ENCODE measurements around the gene GIGYF2. TPM values are rescaled to one million over a fixed set of nuclear protein-coding genes. Genes with fewer than 3 reads are reported as not detected.

The GIGYF2 gene
- total and polyA plus RNA-seq, 2 of the 13 experiments (the other 11 are each of a cell fraction or from before 2014, with no cell fraction given) = 44.9 to 73.5 TPM

DNA sequence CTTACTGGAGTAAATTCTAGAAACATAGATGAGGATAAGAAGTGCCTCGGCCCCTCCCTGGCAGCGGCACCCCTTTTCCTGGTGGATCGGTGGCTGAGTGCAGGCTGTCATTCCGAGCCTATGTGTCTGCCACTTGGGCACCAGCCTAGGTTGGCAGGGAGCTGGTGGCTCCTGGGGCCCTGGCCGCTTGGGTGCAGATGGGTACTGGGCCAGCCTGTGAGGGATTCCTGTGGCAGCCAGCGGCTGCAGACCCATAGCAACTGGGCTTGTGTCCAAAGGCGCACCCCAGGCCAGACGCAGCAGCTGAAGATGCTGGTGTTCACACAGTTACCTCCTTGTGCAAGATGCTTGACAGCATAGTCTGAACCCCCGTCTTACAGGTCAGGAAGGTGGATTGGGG, 175.7 kb downstream of the GIGYF2 start (continued):
- TF ChIP-seq ZNF326 (CRISPR knock-in tag; IDR thresholded peaks at IDR 0.05; ENCODE audit: borderline replicate concordance) (peak; percentile 11; the same call in 1 of the 2 replicates), RFX5 (IDR thresholded peaks at IDR 0.05; ENCODE audit: low read depth, low read length) (no peak), ZNF816 (CRISPR knock-in tag; IDR thresholded peaks at IDR 0.05; ENCODE audit: borderline replicate concordance) (0 out of 2 replicates have a peak, but pooled peaks have one; percentile 34), ZNF496 (CRISPR knock-in tag; IDR thresholded peaks at IDR 0.05; ENCODE audit: insufficient replicate concordance) (no peak), ISL2 (CRISPR knock-in tag; IDR thresholded peaks at IDR 0.05) (no peak), FOXA3 (CRISPR knock-in tag; IDR thresholded peaks at IDR 0.05) (no peak), YEATS4 (CRISPR knock-in tag; IDR thresholded peaks at IDR 0.05; ENCODE audit: borderline replicate concordance) (no peak), POLR2AphosphoS2 (IDR thresholded peaks at IDR 0.05; ENCODE audit: low read depth, low read length) (no peak), SAFB2 (CRISPR knock-in tag; IDR thresholded peaks at IDR 0.05; ENCODE audit: borderline replicate concordance, low read depth) (0 out of 2 replicates have a peak, but pooled peaks have one; percentile 15), ZNF891 (CRISPR knock-in tag; IDR thresholded peaks at IDR 0.05) (no peak), NBN (conservative IDR thresholded peaks at IDR 0.05) (no peak), ZNF7 (CRISPR knock-in tag; IDR thresholded peaks at IDR 0.05) (no peak), SMAD3 (CRISPR knock-in tag; IDR thresholded peaks at IDR 0.05) (no peak), PCBP1 (IDR thresholded peaks at IDR 0.05; ENCODE audit: borderline replicate concordance, low read depth, low read length) (no peak), SETDB1 (CRISPR knock-in tag; IDR thresholded peaks at IDR 0.05; ENCODE audit: borderline replicate concordance) (no peak), NFE2L1 (CRISPR knock-in tag; IDR thresholded peaks at IDR 0.05; ENCODE audit: borderline replicate concordance) (no peak), ZNF124 (CRISPR knock-in tag; IDR thresholded peaks at IDR 0.05) (no peak), ZNF484 (CRISPR knock-in tag; IDR thresholded peaks at IDR 0.05; ENCODE audit: borderline replicate concordance, low read depth) (0 out of 2 replicates have a peak, but pooled peaks have one; percentile 24), ZNF383 (CRISPR knock-in tag; IDR thresholded peaks at IDR 0.05; ENCODE audit: borderline replicate concordance) (no peak), ZNF768 (CRISPR knock-in tag; IDR thresholded peaks at IDR 0.05) (peak; percentile 3; the same call in 1 of the 2 replicates), XRCC5 (optimal IDR thresholded peaks at IDR 0.05; ENCODE audit: low read length) (no peak), DMAP1 (CRISPR knock-in tag; IDR thresholded peaks at IDR 0.05) (no peak)
- TF ChIP-seq, protein P1, sequence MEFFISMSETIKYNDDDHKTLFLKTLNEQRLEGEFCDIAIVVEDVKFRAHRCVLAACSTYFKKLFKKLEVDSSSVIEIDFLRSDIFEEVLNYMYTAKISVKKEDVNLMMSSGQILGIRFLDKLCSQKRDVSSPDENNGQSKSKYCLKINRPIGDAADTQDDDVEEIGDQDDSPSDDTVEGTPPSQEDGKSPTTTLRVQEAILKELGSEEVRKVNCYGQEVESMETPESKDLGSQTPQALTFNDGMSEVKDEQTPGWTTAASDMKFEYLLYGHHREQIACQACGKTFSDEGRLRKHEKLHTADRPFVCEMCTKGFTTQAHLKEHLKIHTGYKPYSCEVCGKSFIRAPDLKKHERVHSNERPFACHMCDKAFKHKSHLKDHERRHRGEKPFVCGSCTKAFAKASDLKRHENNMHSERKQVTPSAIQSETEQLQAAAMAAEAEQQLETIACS (CRISPR knock-in tag; IDR thresholded peaks at IDR 0.05) = no peak
- TF ChIP-seq, protein P2, sequence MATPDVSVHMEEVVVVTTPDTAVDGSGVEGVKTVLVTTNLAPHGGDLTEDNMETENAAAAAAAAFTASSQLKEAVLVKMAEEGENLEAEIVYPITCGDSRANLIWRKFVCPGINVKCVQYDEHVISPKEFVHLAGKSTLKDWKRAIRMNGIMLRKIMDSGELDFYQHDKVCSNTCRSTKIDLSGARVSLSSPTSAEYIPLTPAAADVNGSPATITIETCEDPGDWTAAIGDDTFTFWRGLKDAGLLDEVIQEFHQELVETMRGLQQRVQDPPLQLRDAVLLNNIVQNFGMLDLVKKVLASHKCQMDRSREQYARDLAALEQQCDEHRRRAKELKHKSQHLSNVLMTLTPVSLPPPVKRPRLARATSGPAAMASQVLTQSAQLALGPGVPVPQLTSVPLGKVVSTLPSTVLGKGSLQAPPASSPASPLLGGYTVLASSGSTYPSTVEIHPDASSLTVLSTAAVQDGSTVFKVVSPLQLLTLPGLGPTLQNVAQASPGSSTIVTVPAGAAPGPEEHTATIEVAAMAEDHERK (CRISPR knock-in tag; IDR thresholded peaks at IDR 0.05; ENCODE audit: low read depth) = no peak
- TF ChIP-seq, protein P3, sequence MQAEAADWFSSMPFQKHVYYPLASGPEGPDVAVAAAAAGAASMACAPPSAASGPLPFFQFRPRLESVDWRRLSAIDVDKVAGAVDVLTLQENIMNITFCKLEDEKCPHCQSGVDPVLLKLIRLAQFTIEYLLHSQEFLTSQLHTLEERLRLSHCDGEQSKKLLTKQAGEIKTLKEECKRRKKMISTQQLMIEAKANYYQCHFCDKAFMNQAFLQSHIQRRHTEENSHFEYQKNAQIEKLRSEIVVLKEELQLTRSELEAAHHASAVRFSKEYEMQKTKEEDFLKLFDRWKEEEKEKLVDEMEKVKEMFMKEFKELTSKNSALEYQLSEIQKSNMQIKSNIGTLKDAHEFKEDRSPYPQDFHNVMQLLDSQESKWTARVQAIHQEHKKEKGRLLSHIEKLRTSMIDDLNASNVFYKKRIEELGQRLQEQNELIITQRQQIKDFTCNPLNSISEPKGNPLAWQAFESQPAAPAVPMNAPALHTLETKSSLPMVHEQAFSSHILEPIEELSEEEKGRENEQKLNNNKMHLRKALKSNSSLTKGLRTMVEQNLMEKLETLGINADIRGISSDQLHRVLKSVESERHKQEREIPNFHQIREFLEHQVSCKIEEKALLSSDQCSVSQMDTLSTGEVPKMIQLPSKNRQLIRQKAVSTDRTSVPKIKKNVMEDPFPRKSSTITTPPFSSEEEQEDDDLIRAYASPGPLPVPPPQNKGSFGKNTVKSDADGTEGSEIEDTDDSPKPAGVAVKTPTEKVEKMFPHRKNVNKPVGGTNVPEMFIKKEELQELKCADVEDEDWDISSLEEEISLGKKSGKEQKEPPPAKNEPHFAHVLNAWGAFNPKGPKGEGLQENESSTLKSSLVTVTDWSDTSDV (CRISPR knock-in tag; IDR thresholded peaks at IDR 0.05) = no peak
- TF ChIP-seq, protein P4, sequence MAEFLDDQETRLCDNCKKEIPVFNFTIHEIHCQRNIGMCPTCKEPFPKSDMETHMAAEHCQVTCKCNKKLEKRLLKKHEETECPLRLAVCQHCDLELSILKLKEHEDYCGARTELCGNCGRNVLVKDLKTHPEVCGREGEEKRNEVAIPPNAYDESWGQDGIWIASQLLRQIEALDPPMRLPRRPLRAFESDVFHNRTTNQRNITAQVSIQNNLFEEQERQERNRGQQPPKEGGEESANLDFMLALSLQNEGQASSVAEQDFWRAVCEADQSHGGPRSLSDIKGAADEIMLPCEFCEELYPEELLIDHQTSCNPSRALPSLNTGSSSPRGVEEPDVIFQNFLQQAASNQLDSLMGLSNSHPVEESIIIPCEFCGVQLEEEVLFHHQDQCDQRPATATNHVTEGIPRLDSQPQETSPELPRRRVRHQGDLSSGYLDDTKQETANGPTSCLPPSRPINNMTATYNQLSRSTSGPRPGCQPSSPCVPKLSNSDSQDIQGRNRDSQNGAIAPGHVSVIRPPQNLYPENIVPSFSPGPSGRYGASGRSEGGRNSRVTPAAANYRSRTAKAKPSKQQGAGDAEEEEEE (CRISPR knock-in tag; IDR thresholded peaks at IDR 0.05; ENCODE audit: borderline replicate concordance) = no peak
